VCaP (cell line): ENCODE results near the gene TIGD2.

Experiments
- H3K27ac ChIP-seq: fragments of 450-650 bp; 2 replicates; pipeline ENCODE4 v1.5.1; 2017
- TF ChIP-seq, protein P1 (sequence below): fragments of 450-650 bp; conservative IDR thresholded peaks from 2 replicates; pipeline ENCODE4 v1.5.1; 2017; ENCODE audit warnings: mild to moderate bottlenecking, moderate library complexity

The TIGD2 gene

DNA sequence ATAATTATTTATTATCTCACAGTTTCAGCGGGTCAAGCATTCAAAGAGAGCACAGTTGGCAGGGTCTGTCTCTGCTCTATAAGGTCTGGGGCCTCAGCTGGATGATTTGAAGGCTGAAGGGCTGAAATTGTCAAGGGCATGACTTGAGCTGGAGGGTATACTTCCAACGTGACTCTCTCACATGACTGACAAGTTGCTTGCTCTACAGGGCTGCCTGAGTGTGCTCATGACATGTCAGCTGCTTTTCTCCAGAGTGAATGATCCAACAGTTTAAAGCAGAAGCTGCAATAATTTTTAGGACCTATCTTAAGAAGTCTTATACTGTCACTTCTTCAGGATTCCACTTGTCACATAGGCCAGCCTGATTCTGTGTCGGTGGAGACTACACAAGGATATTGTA, 51.2 kb downstream of the TIGD2 start:
- no peak overlapping the region for H3K27ac ChIP-seq
- TF ChIP-seq, protein P1, sequence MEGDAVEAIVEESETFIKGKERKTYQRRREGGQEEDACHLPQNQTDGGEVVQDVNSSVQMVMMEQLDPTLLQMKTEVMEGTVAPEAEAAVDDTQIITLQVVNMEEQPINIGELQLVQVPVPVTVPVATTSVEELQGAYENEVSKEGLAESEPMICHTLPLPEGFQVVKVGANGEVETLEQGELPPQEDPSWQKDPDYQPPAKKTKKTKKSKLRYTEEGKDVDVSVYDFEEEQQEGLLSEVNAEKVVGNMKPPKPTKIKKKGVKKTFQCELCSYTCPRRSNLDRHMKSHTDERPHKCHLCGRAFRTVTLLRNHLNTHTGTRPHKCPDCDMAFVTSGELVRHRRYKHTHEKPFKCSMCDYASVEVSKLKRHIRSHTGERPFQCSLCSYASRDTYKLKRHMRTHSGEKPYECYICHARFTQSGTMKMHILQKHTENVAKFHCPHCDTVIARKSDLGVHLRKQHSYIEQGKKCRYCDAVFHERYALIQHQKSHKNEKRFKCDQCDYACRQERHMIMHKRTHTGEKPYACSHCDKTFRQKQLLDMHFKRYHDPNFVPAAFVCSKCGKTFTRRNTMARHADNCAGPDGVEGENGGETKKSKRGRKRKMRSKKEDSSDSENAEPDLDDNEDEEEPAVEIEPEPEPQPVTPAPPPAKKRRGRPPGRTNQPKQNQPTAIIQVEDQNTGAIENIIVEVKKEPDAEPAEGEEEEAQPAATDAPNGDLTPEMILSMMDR, result no peak

DNA sequence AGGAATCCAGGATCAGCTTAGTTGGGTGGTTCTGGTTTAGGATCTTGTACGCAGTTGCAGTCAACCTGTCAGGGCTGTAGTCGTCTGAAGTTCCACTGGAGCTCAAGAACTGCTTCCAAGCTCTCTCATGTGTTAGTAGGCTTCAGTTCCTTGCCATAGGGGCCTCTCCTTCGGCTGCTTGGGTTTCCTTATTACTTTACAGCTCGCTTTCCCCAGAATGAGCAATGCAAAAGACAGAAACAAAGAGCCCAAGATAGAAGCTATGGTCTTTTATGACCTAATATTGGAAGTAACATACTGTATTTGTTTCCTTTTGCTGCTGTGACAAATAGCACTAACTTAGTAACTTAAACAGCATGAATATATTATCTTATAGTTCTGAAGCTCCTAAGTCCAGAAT, 51.7 kb downstream of the TIGD2 start:
- H3K27ac ChIP-seq, result no peak overlapping the region
- TF ChIP-seq, protein P1, result no peak

DNA sequence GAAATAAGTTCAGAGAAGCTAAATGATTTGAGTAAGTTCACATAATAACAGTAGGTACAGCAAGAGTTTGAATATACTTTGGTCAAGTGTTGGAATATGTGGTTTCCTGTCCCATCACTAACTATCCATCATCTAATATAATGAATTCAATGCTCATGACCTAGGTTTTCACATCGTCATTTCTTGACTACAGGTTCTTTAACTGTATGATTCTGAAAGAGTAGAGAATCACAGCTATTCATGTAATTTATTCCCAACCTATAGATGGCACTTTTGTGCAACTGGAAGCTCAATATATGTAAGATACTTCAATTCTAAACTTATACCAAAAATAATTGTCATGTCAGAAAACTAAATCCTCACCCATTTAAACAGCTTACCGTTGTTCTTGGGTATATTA, 53.1 kb downstream of the TIGD2 start:
- TF ChIP-seq, protein P1, result peak; percentile 68
- no peak overlapping the region for H3K27ac ChIP-seq
